Neural crest cell (in vitro differentiated cells): ENCODE measurements around the gene WDR26. TPM values are rescaled to one million over a fixed set of nuclear protein-coding genes. Genes with fewer than 3 reads are reported as not detected.
A peak's percentile ranks its signal among the peaks of the same experiment; 100 is the strongest.

Experiments
- DNase-seq: peaks from one replicate; pipeline ENCODE4 v3.0.0; 2021; ENCODE audit warnings: low read depth, mixed read lengths, low spot score
- H3K27ac Mint-ChIP-seq: one replicate; pipeline ENCODE4 v1.8.0; 2021; ENCODE audit warnings: mild to moderate bottlenecking, mixed read lengths; ENCODE audit not compliant: unreplicated experiment
- H3K27me3 Mint-ChIP-seq: 2 replicates; pipeline ENCODE4 v1.8.0; 2021; ENCODE audit warnings: low read depth, mild to moderate bottlenecking, mixed read lengths
- H3K36me3 Mint-ChIP-seq: 2 replicates; pipeline ENCODE4 v1.8.0; 2021; ENCODE audit warnings: low read depth, mild to moderate bottlenecking, mixed read lengths
- H3K4me1 Mint-ChIP-seq: 2 replicates; pipeline ENCODE4 v1.8.0; 2021; ENCODE audit warnings: mixed read lengths
- H3K4me3 Mint-ChIP-seq: one replicate; pipeline ENCODE4 v1.8.0; 2021; ENCODE audit warnings: mild to moderate bottlenecking, mixed read lengths
- H3K9me3 Mint-ChIP-seq: 2 replicates; pipeline ENCODE4 v1.8.0; 2021; ENCODE audit warnings: mixed read lengths
- CTCF ChIP-seq: fragments of 200-600 bp; sonication (generic); conservative IDR thresholded peaks from 2 replicates; pipeline ENCODE4 v1.5.0; 2021; ENCODE audit warnings: antibody characterized with exemption, mild to moderate bottlenecking
- total RNA-seq: library from RNA; stranded (reverse); gene quantifications from 2 replicates; pipeline ENCODE4 v1.2.1, GENCODE V29; 2021

The WDR26 gene
- total RNA-seq, 1 donor from 2014 or later = 65.5 TPM

GRCh38 chr1:224447251-224447650, 12.7 kb upstream of the WDR26 start:
- no peak overlapping the region for H3K4me3 Mint-ChIP-seq
- no peak for DNase-seq
- no peaks in the 10 kb centered on the region for H3K27me3 Mint-ChIP-seq
- H3K4me1 Mint-ChIP-seq = peaks cover 6% of the 10 kb centered on the region
- peaks cover 2% of the 10 kb centered on the region for H3K36me3 Mint-ChIP-seq
- no peaks in the 10 kb centered on the region for H3K9me3 Mint-ChIP-seq
- TF ChIP-seq CTCF = no peak
- H3K27ac Mint-ChIP-seq = no peak overlapping the region

GRCh38 chr1:224438989-224439388, 4.4 kb upstream of the WDR26 start:
- DNase-seq = no peak
- TF ChIP-seq CTCF = no peak
- H3K27me3 Mint-ChIP-seq = no peaks in the 10 kb centered on the region
- peaks cover 4% of the 10 kb centered on the region for H3K36me3 Mint-ChIP-seq
- no peak overlapping the region for H3K27ac Mint-ChIP-seq
- no peak overlapping the region for H3K4me3 Mint-ChIP-seq
- peaks cover 14% of the 10 kb centered on the region for H3K4me1 Mint-ChIP-seq
- H3K9me3 Mint-ChIP-seq = no peaks in the 10 kb centered on the region

GRCh38 chr1:224435999-224436398, 1.4 kb upstream of the WDR26 start:
- Mint-ChIP-seq H3K9me3 (no peaks in the 10 kb centered on the region), H3K36me3 (peaks cover 4% of the 10 kb centered on the region), H3K27me3 (no peaks in the 10 kb centered on the region), H3K4me1 (peaks cover 36% of the 10 kb centered on the region), H3K4me3 (peak overlapping the region; percentile 95), H3K27ac (no peak overlapping the region)
- no peak for TF ChIP-seq CTCF
- no peak for DNase-seq

- peaks cover 4% of the 10 kb centered on the region for H3K36me3 Mint-ChIP-seq
- DNase-seq = no peak
- H3K27ac Mint-ChIP-seq = peak overlapping the region; percentile 72
- peaks cover 42% of the 10 kb centered on the region for H3K4me1 Mint-ChIP-seq
- no peaks in the 10 kb centered on the region for H3K27me3 Mint-ChIP-seq
- peak overlapping the region; percentile 95 for H3K4me3 Mint-ChIP-seq
- no peaks in the 10 kb centered on the region for H3K9me3 Mint-ChIP-seq
- no peak for TF ChIP-seq CTCF
These were observed 744 bp upstream of the WDR26 start for GRCh38 chr1:224435318-224435763.

GRCh38 chr1:224433701-224434672, 610 bp downstream of the WDR26 start:
- Mint-ChIP-seq H3K27ac (peak overlapping the region; percentile 32), H3K27me3 (no peaks in the 10 kb centered on the region), H3K9me3 (no peaks in the 10 kb centered on the region), H3K4me3 (peak overlapping the region; percentile 95), H3K4me1 (peaks cover 43% of the 10 kb centered on the region), H3K36me3 (peaks cover 1% of the 10 kb centered on the region)
- TF ChIP-seq CTCF = no peak
- peak; percentile 32 for DNase-seq
